Chondrocyte (in vitro differentiated cells): ENCODE results near the gene MTM1. TPM values are rescaled to one million over a fixed set of nuclear protein-coding genes. Genes with fewer than 3 reads are reported as not detected.

ENCODE experiments used
- DNase-seq: peaks from one replicate; pipeline ENCODE4 v3.0.0; 2021; ENCODE audit warnings: mixed read lengths, low spot score
- H3K27ac Mint-ChIP-seq: one replicate; pipeline ENCODE4 v1.8.0; 2021; ENCODE audit warnings: mild to moderate bottlenecking, moderate library complexity, mixed read lengths; ENCODE audit not compliant: unreplicated experiment
- H3K27me3 Mint-ChIP-seq: 2 replicates; pipeline ENCODE4 v1.8.0; 2021; ENCODE audit warnings: low read depth, mixed read lengths
- H3K36me3 Mint-ChIP-seq: 2 replicates; pipeline ENCODE4 v1.8.0; 2021; ENCODE audit warnings: low read depth, mixed read lengths
- H3K4me1 Mint-ChIP-seq: 2 replicates; pipeline ENCODE4 v1.8.0; 2021; ENCODE audit warnings: low read depth, mild to moderate bottlenecking, mixed read lengths
- H3K4me3 Mint-ChIP-seq: one replicate; pipeline ENCODE4 v1.8.0; 2021; ENCODE audit warnings: mild to moderate bottlenecking, moderate library complexity, mixed read lengths; ENCODE audit not compliant: unreplicated experiment
- H3K9me3 Mint-ChIP-seq: 2 replicates; pipeline ENCODE4 v1.8.0; 2021; ENCODE audit warnings: low read depth, mixed read lengths
- CTCF ChIP-seq: fragments of 200-600 bp; sonication (generic); IDR thresholded peaks from 2 replicates; pipeline ENCODE4 v1.5.0; 2021; ENCODE audit warnings: antibody characterized with exemption, mild to moderate bottlenecking, moderate library complexity
- total RNA-seq: library from RNA; stranded (reverse); gene quantifications from 3 replicates; pipeline ENCODE4 v1.2.1, GENCODE V29; 2021

The MTM1 gene
- total RNA-seq, 1 donor from 2014 or later: 10.1 TPM

- no peak overlapping the region for H3K4me3 Mint-ChIP-seq
- no peak for TF ChIP-seq CTCF
- no peaks in the 10 kb centered on the region for H3K36me3 Mint-ChIP-seq
- peaks cover 20% of the 10 kb centered on the region for H3K4me1 Mint-ChIP-seq
- DNase-seq: no peak
- H3K9me3 Mint-ChIP-seq: peaks cover 8% of the 10 kb centered on the region
- H3K27me3 Mint-ChIP-seq: no peaks in the 10 kb centered on the region
- H3K27ac Mint-ChIP-seq: no peak overlapping the region
Measured at GRCh38 chrX:150544222-150544787, 24.1 kb upstream of the MTM1 start.

- Mint-ChIP-seq H3K27me3 (no peaks in the 10 kb centered on the region), H3K27ac (no peak overlapping the region), H3K4me1 (peaks cover 20% of the 10 kb centered on the region), H3K9me3 (peaks cover 6% of the 10 kb centered on the region), H3K36me3 (no peaks in the 10 kb centered on the region), H3K4me3 (no peak overlapping the region)
- no peak for DNase-seq
- TF ChIP-seq CTCF: no peak
Measured at GRCh38 chrX:150544835-150545770, 23.3 kb upstream of the MTM1 start.

- Mint-ChIP-seq H3K4me1 (peaks cover 20% of the 10 kb centered on the region), H3K9me3 (peaks cover 2% of the 10 kb centered on the region), H3K27ac (no peak overlapping the region), H3K27me3 (no peaks in the 10 kb centered on the region), H3K36me3 (no peaks in the 10 kb centered on the region), H3K4me3 (peak overlapping the region; percentile 16)
- DNase-seq: no peak
- TF ChIP-seq CTCF: no peak
Measured at GRCh38 chrX:150546711-150547153, 21.7 kb upstream of the MTM1 start.

GRCh38 chrX:150547375-150548115, 20.9 kb upstream of the MTM1 start:
- peak overlapping the region; percentile 62 for H3K27ac Mint-ChIP-seq
- H3K27me3 Mint-ChIP-seq: no peaks in the 10 kb centered on the region
- peaks cover 5% of the 10 kb centered on the region for H3K9me3 Mint-ChIP-seq
- H3K4me1 Mint-ChIP-seq: peaks cover 20% of the 10 kb centered on the region
- DNase-seq: no peak
- TF ChIP-seq CTCF: no peak
- H3K36me3 Mint-ChIP-seq: no peaks in the 10 kb centered on the region
- peak overlapping the region; percentile 17 for H3K4me3 Mint-ChIP-seq

- Mint-ChIP-seq H3K27me3 (no peaks in the 10 kb centered on the region), H3K4me1 (peaks cover 20% of the 10 kb centered on the region), H3K36me3 (no peaks in the 10 kb centered on the region), H3K4me3 (no peak overlapping the region), H3K27ac (peak overlapping the region; percentile 62), H3K9me3 (peaks cover 5% of the 10 kb centered on the region)
- no peak for TF ChIP-seq CTCF
- no peak for DNase-seq
Measured at GRCh38 chrX:150548251-150548650, 20.2 kb upstream of the MTM1 start.
